Neutrophil (primary cell): ENCODE results near the gene TTLL13.
"Not testable (repeated sequence)": the region's sequence is repeated elsewhere in the genome, so short reads cannot be mapped to it uniquely, and the experiment has no call there.

Source experiments
- H3K27ac ChIP-seq: fragments of 200-600 bp; sonication (generic); 2 replicates; pipeline ENCODE4 v1.5.1; 2016; ENCODE audit warnings: mild to moderate bottlenecking, moderate library complexity
- H3K27me3 ChIP-seq: fragments of 200-600 bp; sonication (generic); 2 replicates; pipeline ENCODE4 v1.6.0; 2016; ENCODE audit warnings: mild to moderate bottlenecking
- H3K36me3 ChIP-seq: fragments of 200-600 bp; sonication (generic); 2 replicates; pipeline ENCODE4 v1.5.1; 2017
- H3K4me1 ChIP-seq, 2 experiments: fragments of 200-600 bp in 1 of 2; sonication (generic) in 1 of 2; 1 replicate in 1 of 2; 2 replicates in 1 of 2; pipeline versions ENCODE4 v1.5.1 to v1.6.1; 2013 to 2016; ENCODE audit warnings: low read depth in 1 of 2, low read length in 1 of 2, mild to moderate bottlenecking in 1 of 2, moderate library complexity in 1 of 2; ENCODE audit not compliant: control insufficient read depth in 1 of 2, insufficient read depth in 1 of 2
- H3K4me3 ChIP-seq, 2 experiments: fragments of 200-600 bp in 1 of 2; sonication (generic) in 1 of 2; 1 replicate in 1 of 2; 2 replicates in 1 of 2; pipeline ENCODE4 v1.5.1; 2013 to 2016; ENCODE audit warnings: low read depth in 1 of 2, low read length in 1 of 2, mild to moderate bottlenecking in 1 of 2, moderate library complexity in 1 of 2
- H3K9me3 ChIP-seq: fragments of 200-600 bp; sonication (generic); 2 replicates; pipeline ENCODE4 v1.5.1; 2016
- CTCF ChIP-seq: fragments of 200-600 bp; sonication (generic); IDR thresholded peaks from 2 replicates; pipeline ENCODE4 v1.5.1; 2016; ENCODE audit warnings: antibody characterized with exemption

Gene TTLL13

GRCh38 chr15:90243943-90244639 is 5.3 kb upstream of the TTLL13 start:
- no peaks in the 10 kb centered on the region for H3K9me3 ChIP-seq
- no peaks in the 10 kb centered on the region for H3K27me3 ChIP-seq
- no peak for TF ChIP-seq CTCF
- H3K4me1 ChIP-seq, result peaks cover 0 to under 1% of the 10 kb centered on the region in 2 experiments
- H3K4me3 ChIP-seq, result no peak overlapping the region
- peaks cover 6% of the 10 kb centered on the region for H3K36me3 ChIP-seq
- no peak overlapping the region for H3K27ac ChIP-seq

GRCh38 chr15:90248789-90249202 is 560 bp upstream of the TTLL13 start:
- Histone ChIP-seq H3K4me3 (peak overlapping the region in 1 of 2 experiments; percentile 49), H3K27me3 (peaks cover 14% of the 10 kb centered on the region), H3K4me1 (peaks cover 4 to 10% of the 10 kb centered on the region in 2 experiments), H3K27ac (no peak overlapping the region), H3K36me3 (no peaks in the 10 kb centered on the region), H3K9me3 (no peaks in the 10 kb centered on the region)
- no peak for TF ChIP-seq CTCF

GRCh38 chr15:90257776-90258175 is 8.4 kb downstream of the TTLL13 start:
- Histone ChIP-seq H3K36me3 (no peaks in the 10 kb centered on the region), H3K4me3 (no peak overlapping the region), H3K9me3 (no peaks in the 10 kb centered on the region), H3K27me3 (no peaks in the 10 kb centered on the region), H3K27ac (no peak overlapping the region), H3K4me1 (no peaks in the 10 kb centered on the region)
- TF ChIP-seq CTCF, result no peak

- no peak overlapping the region for H3K4me3 ChIP-seq
- H3K27ac ChIP-seq, result no peak overlapping the region
- H3K9me3 ChIP-seq, result no peaks in the 10 kb centered on the region
- no peaks in the 10 kb centered on the region for H3K36me3 ChIP-seq
- no peak for TF ChIP-seq CTCF
- no peaks in the 10 kb centered on the region for H3K27me3 ChIP-seq
- peaks cover 4% of the 10 kb centered on the region in 2 experiments for H3K4me1 ChIP-seq
These were observed 10.2 kb downstream of the TTLL13 start for GRCh38 chr15:90259524-90259923.

- H3K9me3 ChIP-seq, H3K4me3 ChIP-seq, H3K27me3 ChIP-seq, H3K36me3 ChIP-seq, H3K27ac ChIP-seq: not testable (repeated sequence)
- H3K4me1 ChIP-seq, result peaks cover 10 to 12% of the 10 kb centered on the region in 2 experiments
These were observed 11.4 kb downstream of the TTLL13 start for GRCh38 chr15:90260731-90261130.

GRCh38 chr15:90261811-90262210 is 12.5 kb downstream of the TTLL13 start:
- H3K4me3 ChIP-seq, result no peak overlapping the region
- H3K9me3 ChIP-seq, result no peaks in the 10 kb centered on the region
- TF ChIP-seq CTCF, result no peak
- peaks cover 17 to 21% of the 10 kb centered on the region in 2 experiments for H3K4me1 ChIP-seq
- no peaks in the 10 kb centered on the region for H3K36me3 ChIP-seq
- no peaks in the 10 kb centered on the region for H3K27me3 ChIP-seq
- no peak overlapping the region for H3K27ac ChIP-seq
